HG02981 (cell line): Measurements from ENCODE around the gene LRP1.

Experiments used
- ATAC-seq: cut with Tn5 transposase; IDR thresholded peaks from one replicate; pipeline ENCODE4 v1.9.1; 2021; ENCODE audit warnings: mild to moderate bottlenecking, moderate library complexity; ENCODE audit not compliant: unreplicated experiment

LRP1 gene

DNA sequence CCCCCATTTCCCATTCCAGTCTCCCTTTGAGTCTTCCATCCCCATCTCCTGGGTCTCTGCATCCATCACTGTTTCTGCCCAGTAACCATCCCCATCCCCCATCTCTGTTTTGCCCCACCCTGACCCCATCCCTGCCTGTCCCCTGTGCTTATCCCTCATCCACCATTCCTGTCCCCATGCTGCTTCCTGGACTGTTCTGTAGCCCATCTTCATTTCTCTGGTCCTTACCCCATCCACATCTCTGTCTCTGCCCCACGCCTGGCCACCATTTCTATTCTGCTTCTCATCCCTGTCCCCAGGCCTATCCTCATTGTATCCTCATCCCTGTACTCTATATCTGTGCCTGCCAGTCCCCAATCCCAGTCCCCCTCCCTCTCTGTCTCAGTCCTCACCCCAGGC lies 92.5 kb downstream of the LRP1 start:
- no peak for ATAC-seq

DNA sequence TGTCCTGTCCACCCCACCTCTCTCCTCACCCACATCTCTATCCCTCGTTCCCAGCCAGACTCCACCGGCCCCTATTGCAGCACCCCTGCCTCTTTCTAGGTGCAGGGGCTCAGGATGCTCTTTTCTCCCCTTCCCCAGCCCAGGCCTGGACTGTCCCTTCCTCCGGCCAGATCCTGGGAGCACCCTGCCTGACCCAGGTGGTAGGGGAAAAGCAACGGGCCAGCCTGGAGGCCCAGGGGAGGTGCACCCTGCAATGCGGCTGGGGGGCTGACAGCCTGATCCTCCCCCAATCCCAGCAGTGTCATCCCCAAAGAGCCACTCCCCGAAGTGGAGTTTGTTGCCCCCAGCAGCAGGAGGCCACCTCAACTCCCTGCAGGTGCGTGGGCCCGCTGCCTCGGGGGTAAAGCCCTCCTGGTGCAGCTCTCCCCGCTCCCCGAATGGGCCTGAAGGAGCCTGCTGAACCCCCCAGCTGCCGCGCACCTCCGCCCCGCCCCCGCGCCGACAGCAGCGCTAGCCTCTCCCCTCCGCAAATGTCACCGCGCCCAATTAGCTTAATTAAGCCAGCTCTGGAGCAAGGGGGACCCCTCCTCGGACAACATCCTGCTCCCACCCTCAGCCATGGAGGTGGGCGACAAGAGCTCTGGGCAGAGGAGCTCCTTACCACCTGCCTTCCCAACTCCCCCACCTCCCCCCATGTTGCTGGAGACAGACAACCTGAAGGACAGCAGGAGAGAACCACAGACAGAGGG lies 93.1 kb downstream of the LRP1 start:
- ATAC-seq = no peak

DNA sequence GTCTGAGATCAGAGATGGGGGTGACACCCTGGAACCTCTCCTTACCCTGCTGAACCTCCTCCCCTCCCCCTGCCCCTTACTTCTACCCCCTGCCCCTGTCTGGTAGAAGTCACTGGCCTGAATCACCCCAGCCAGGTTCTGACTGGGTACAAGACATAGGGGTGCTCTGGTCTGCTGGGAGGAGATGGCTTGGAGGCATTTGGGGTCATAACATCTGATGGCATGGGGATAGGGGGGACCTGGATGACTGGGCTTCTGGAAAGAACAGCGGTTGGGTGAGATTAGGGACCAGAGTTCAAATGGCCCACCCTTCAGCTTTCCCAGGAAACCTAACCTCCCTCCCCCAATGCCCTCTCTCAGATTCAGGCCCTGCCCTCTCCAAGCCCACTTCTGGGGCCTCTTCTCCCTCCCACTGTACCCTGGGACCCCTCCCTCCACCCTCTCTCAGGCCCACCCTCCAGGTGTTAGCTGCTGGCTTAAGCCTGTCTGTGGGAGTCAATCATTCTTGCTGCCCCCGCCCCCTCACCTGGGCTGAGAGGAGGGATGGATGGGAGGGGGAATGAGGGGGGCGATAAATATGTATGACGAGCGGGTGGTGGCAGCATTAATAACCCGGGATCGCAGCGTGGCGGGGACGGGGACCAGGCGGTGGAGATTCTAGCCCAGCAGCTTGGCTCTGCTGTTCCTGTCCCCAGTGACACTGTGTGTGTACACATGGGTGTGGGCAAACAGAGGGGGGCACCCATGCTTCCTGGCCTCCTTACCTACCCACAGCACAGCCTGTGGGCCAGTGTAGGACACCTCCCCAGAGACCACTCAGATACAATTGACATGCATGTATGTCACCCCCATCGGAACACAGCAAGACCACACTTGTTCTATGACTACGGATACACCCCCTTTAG lies 94.3 kb downstream of the LRP1 start:
- ATAC-seq = no peak

DNA sequence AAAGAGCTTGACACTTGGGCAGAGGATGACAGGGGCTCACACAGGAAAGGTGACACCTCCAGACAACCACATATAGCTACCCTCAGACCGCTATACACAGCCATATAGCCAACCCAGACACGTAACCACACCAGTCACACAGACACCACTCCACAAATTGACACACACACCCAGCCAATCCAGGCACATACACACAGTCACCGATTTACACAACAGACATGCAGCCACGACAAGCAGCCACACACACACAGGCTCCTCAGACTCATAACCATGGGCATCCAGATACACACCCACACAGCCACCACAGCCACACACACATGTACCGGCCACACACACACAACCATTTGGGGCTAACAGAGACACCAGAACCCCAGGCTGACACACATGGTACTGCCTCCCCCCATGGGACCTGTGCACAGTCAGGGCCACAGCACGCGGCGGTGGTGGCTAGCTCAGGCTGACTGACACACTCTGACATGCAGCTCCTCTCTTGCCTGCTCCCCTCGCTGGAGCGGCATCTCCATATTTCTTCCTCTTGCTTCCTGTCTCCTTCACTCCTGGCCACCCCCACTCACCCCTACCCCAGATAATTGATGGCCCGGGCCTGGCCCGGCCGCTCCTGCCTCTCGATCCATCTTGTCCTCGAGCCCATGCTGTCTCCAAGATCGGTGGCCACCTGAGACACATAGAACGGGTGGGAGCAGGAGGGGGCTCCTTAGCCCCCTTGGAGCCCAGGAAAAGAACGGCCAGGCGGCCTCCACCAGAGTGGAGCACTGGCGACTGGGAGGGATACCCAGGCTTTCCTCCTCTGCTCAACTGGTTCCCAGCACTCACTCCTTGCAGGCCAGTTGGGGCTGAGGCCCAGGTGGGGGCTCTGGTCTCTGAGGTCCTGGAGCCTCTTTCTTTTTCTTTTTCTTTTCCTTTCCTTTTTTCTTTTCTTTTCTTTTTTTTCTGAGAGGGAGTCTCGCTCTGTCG lies 95.2 kb downstream of the LRP1 start:
- ATAC-seq = no peak

DNA sequence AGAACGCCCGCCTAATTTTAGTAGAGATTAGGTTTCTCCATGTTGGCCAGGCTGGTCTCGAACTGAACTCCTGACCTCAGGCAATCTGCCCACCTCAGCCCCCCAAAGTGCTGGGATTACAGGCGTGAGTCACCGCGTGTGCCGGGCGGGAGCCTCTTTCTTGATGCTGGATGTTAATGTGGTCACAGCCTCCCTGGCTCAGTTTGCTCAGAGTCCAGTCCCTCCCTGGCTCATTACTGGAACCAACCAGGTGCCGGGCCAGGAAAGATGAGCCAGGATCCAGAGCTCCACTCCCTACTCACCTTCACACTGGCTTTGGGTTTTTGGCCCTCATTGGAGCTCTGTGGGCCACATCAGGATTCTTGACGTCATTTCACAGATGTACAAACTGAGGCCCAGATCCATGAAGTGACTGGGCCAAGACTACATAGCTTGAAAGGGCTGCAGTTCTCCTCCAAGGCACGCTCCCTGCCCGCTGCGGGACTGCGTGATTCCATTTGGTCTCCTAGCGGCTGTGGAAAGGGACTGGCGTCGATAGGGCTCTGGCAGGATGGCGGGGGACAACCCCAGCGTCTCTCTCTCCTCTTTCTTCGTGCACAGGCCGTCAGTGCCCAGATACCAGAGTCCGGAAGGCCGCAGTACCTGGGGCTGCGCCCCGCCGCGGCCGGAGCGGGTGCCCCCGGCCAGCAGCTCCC lies 96.1 kb downstream of the LRP1 start:
- no peak for ATAC-seq

DNA sequence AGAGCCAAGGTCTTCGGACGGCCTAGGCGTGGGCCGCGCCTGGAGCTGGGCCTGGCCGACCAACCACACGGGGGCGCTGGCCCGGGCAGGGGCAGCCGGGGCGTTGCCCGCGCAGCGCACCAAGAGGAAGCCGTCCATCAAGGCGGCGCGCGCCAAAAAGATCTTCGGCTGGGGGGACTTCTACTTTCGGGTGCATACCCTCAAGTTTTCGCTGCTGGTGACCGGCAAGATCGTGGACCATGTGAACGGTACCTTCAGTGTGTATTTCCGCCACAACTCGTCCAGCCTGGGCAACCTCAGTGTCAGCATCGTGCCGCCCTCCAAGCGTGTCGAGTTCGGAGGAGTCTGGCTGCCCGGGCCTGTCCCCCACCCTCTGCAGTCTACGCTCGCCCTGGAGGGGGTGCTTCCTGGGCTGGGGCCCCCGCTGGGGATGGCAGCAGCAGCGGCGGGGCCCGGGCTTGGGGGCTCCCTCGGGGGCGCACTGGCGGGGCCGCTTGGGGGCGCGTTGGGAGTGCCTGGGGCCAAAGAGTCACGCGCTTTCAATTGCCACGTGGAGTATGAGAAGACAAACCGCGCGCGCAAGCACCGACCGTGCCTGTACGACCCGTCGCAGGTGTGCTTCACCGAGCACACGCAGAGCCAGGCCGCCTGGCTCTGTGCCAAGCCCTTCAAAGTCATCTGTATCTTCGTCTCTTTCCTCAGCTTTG lies 96.8 kb downstream of the LRP1 start:
- no peak for ATAC-seq

DNA sequence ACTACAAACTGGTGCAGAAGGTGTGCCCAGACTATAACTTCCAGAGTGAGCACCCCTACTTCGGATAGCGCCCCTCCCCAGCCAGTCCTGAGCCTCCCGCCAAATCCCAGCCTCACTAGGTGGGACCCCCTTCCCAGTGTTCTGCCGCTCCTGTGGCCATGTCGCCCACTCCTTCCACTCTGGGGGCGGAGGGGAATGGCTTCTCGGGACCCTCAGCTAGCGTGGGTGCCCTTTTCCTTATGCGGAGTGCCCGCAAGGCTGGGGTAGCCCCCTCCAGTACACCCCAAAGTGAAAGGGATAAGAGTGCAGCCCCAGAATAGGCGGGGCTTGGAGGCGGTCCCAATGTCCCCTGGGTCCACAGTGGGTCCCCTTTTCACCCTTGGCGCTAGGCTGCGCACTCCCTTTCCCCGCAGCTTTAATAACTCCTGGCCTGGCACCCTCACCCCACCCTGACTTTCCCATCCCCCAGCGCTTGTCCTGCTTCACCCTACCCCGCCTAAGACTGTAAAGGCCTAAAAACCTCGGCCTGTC lies 97.5 kb downstream of the LRP1 start:
- no peak for ATAC-seq

DNA sequence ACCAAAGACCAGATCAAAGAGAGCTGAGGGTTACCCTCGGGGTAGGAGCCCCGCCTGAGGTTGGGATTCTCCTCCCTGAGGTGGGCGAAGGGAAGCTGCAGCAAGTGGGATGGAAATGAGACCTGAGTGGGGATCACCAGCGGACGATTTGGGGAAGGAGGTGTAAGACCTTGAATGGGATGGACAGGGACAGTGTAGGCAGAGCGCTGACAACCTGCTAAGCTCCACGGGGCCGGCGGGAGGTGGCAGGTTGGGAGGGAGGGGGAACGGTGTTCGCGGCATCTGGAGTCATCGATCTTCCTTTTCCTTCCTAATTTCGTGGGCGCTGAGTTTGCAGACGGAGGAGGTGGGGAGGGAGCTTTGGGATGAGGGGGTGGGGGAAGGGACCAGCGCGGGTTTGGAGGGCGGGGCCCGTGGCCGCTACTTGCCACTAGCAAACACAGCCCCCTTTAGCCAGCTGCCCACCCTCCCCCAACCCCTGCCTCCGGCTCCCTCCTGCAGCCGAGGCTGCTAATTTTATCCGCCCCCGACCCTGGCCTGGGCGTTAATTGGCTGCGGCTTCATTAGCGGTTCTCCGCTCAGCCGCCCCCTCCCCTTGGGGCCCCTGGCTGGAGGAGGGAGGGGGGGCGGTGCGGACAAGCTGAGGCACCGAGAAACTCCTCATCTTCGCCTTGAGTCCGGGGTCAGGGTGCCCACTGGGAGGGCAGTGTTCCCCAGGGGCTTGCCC lies 98.5 kb downstream of the LRP1 start:
- no peak for ATAC-seq

DNA sequence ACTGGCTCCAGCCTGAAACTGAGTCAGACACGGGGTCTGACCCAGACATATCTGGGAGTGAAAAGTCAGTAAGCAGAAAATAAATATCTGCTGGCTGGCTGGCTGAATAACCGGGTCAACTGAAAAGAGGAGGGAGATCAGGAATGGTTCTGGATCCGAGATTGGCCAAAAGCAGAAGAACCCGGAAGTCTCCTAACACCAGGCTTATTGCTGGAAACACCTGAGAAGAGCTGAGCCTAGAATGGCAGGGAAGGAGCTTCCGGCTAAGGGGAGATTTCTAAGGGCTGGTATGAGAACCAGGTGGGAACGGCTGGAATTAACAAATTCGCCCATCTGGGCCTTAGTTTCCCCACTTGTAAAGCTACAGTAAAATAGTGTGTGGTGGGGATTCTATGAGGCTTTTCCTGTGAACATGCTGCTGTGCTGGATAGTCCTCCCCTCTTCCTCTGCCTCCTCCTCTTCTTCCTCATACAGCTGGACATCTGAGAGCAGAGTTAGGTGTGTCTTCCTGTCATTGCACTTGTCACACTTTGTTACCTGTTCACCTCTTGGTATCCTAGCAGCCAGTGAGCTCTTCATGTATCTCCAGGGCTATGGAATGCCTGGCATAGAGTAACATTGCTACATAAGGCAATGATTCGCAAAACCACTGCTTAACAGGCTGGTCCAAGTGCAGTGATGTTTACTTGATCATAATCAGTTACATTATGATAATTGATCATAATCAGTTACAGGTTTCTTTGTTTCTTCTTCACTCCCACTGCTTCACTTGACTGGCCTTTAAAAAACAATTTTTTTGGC lies 99.2 kb downstream of the LRP1 start:
- no peak for ATAC-seq

DNA sequence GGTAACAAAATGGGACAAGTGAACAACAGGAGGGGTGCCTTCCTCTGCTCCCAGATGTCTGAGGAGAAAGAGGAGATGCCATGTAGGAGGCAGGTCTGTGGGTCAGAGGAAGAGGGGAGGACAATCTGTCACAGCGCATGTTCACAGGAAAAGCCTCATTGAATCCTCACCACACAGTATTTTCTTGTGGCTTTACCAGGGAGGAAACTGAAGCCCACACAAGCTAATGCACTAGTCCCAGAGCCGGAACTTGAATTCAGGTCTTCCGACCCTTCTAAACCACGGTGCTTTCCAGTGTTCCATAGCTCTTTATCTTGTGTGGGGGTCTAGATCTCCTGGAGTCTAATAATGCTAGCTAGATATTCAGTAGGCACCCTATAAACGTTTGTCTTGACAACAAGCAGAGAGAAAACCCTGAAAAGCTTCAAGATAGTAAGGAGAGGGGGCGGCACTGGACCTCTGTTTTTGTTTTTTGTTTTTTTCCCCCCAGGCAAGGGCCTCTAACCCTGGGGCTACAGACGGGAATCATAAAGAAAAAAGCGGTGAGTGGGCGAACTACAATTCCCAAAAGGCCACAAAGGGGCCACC lies 100.9 kb downstream of the LRP1 start:
- ATAC-seq = no peak

DNA sequence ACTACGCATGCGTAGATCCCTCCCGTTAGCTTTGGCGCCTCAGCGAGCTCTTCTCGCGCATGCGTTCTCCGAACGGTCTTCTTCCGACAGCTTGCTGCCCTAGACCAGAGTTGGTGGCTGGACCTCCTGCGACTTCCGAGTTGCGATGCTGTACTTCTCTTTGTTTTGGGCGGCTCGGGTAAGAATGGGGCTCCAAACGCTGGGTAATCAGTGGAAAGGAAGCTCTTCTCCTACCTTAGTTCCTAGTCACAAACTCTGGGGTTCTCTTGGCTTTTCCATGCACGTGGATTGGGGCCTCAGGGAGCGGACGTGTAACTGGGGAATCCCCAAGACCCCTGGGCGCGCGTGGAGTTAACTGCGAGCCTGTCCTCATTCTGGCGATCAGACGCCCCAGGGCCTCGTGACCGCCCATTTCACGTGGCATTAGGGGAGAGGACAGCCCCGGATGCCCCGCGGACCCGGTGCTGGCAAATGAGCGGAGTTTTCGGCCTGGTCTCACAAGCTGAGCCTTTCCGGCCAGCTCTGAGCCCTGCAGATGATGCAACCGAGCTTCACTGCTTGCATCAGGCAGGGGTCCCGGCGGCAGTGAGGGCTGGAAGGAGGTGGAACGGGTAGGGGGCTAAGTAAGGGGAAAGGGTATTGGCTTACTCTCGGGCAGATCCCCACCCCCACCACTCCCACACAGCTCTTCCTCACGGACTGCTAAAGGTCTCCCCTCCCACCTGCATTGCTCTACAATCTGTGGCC lies 101.5 kb downstream of the LRP1 start, which contains the start of gene SHMT2:
SHMT2 (plus strand) TSS at position 78 of the 747 bp plus-strand sequence; CDS start at position 146, 68 bp downstream.
- peak; percentile 48 for ATAC-seq

DNA sequence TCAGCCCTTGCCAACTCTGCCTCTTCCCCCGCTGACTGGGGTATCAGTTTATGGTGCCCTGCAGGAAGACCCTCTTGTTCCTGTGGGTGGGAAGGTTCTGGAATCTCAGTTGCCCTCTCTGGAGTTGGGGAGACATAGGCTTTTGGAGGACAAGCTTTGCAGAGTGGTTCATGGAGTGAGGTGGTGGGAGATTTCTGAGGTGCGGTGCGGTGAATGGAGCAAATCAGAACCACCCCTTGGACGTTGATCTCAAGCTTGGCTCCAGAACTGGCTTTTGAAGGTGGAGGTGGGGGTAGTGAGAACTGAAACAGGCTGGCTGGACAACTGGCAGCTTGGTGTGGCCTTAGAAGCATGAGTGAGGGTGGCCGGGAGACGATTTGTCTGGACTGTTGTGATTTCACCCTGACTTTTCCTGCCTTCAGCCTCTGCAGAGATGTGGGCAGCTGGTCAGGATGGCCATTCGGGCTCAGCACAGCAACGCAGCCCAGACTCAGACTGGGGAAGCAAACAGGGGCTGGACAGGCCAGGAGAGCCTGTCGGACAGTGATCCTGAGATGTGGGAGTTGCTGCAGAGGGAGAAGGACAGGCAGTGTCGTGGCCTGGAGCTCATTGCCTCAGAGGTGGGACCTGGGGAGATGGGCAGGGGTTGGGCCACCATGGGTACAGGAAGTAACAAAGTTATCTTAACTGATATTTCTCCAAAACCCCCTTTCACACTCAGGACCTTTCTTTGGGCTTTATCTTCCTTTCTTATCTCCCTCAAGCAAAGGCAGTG lies 102.3 kb downstream of the LRP1 start:
- no peak for ATAC-seq

DNA sequence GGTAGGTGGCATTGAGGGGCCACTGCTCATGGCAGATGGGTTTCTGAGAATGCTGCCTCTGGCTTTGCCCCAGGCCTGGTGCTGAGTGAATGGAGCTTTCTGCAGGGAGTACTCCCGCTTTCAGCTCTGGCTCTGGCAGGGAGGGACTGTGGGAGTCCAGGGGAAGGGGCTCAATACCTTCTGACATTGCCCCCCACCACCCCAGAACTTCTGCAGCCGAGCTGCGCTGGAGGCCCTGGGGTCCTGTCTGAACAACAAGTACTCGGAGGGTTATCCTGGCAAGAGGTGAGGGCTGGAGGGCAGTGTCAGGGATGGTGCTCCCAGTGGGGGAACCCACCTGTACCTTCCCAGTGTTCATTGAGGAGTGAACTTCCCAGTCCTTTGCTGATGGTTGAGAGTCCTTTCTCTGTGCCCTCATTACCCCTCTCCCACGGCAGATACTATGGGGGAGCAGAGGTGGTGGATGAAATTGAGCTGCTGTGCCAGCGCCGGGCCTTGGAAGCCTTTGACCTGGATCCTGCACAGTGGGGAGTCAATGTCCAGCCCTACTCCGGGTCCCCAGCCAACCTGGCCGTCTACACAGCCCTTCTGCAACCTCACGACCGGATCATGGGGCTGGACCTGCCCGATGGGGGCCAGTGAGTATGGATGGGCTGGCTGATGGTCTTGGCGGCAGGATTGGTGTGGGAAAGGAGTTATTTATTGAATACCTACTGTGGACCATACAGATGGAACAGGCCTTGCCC lies 103.2 kb downstream of the LRP1 start:
- no peak for ATAC-seq

DNA sequence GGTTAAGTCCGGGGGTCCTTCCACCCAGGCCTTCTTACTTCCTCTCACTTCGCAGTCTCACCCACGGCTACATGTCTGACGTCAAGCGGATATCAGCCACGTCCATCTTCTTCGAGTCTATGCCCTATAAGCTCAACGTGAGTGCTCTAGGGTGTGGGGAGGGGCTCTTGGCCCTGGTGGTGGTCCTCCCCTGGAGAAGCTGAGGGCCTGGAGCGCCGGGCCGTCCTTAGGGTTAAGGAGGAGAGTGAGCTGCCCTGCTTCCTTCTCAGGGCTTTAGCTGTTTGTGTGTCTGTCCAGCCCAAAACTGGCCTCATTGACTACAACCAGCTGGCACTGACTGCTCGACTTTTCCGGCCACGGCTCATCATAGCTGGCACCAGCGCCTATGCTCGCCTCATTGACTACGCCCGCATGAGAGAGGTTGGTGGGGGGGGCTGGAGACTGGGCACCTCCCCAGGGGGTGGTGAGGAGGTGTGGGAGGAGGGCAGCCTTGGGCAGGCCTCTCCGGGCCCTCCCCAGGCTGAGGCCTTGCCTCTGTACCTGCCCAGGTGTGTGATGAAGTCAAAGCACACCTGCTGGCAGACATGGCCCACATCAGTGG lies 104.0 kb downstream of the LRP1 start:
- ATAC-seq = no peak
